ENCODE data around the gene PDE6D. TPM values are rescaled to one million over a fixed set of nuclear protein-coding genes. Genes with fewer than 3 reads are reported as not detected.

The PDE6D gene
- total RNA-seq, 1 experiment from 2014 or later = 43.8 TPM

DNA sequence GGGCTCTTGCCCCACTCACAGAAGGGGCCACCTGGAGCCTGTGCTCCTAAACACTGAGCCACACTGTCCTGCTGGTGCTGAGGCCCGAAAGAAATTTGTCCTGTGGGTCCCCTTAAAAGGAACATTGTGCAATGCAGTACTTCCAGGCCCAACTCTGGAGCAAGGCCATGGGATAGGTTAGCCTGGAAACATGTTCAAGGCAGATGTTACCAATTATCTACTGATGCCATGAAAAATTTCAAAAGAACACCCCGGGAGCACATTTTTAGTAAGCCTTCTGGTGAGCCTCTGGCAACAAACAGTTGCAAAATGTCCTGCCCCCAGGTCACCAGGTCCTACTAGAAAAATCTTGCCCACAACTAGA lies 85.1 kb downstream of the PDE6D start:
- Histone ChIP-seq H4K20me1 (ENCODE audit: low read length) (no peaks in the 10 kb centered on the region), H3K27ac (ENCODE audit: low read length) (no peak overlapping the region), H3F3A (ENCODE audit: low read length, unreplicated experiment) (no peaks in the 10 kb centered on the region), H3K9me2 (replicated peaks; ENCODE audit: low read length) (no peaks in the 10 kb centered on the region), H3K27me3 (ENCODE audit: low read length) (no peaks in the 10 kb centered on the region), H2AFZ (ENCODE audit: low read length) (no peak overlapping the region), H3K4me1 (ENCODE audit: insufficient read depth, low read length) (no peaks in the 10 kb centered on the region), H3K9me3 (ENCODE audit: low read length) (no peaks in the 10 kb centered on the region), H3K36me3 (ENCODE audit: low read depth, low read length) (no peaks in the 10 kb centered on the region), H3K4me3 (ENCODE audit: low read length) (no peak overlapping the region), H3K4me2 (ENCODE audit: low read length) (no peak overlapping the region), H3K9ac (ENCODE audit: low read length) (no peak overlapping the region), H3K79me2 (ENCODE audit: low read length) (no peaks in the 10 kb centered on the region)
- intact Hi-C loops (cut with micrococcal nuclease) = no loop called here
- no TSS peak for BruUV-seq (replicated peaks)
- ChIA-PET POLR2A (ENCODE audit: unreplicated experiment) (no interaction called here), CTCF (no interaction called here)
- ATAC-seq (no peak), DNase-seq (no peak)
- no peak for TF ChIP-seq EZH2 (IDR thresholded peaks at IDR 0.05; ENCODE audit: low read length, unreplicated experiment)
- no peak for TF ChIP-seq EZH2phosphoT487 (IDR thresholded peaks at IDR 0.05; ENCODE audit: borderline replicate concordance, low read length)
- TF ChIP-seq, protein P1, sequence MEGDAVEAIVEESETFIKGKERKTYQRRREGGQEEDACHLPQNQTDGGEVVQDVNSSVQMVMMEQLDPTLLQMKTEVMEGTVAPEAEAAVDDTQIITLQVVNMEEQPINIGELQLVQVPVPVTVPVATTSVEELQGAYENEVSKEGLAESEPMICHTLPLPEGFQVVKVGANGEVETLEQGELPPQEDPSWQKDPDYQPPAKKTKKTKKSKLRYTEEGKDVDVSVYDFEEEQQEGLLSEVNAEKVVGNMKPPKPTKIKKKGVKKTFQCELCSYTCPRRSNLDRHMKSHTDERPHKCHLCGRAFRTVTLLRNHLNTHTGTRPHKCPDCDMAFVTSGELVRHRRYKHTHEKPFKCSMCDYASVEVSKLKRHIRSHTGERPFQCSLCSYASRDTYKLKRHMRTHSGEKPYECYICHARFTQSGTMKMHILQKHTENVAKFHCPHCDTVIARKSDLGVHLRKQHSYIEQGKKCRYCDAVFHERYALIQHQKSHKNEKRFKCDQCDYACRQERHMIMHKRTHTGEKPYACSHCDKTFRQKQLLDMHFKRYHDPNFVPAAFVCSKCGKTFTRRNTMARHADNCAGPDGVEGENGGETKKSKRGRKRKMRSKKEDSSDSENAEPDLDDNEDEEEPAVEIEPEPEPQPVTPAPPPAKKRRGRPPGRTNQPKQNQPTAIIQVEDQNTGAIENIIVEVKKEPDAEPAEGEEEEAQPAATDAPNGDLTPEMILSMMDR (conservative IDR thresholded peaks at IDR 0.05; ENCODE audit: low read depth, low read length) = no peak

DNA sequence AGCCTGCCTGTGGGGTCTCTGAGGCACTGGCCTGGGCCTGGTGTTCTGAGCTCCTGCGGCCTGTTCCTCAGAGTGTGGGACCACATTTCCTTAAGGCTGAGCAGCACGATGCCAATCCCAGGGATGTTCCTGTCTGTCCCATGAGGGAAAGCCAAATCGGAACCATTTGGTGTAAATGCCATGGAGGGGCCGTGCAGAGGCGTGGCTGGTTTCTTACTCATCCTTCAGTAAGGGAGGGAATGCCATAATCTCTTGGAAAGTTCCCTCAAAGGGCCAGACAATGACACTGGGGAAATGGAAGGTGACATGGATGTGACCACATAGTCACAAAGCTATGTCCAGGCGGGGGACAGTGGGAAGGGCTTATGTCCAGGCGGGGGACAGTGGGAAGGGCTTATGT lies 87.1 kb downstream of the PDE6D start:
- ChIA-PET POLR2A (ENCODE audit: unreplicated experiment) (no interaction called here), CTCF (no interaction called here)
- H3K36me3 ChIP-seq (ENCODE audit: low read depth, low read length) = no peaks in the 10 kb centered on the region
- no peaks in the 10 kb centered on the region for H3F3A ChIP-seq (ENCODE audit: low read length, unreplicated experiment)
- no peak overlapping the region for H3K27ac ChIP-seq (ENCODE audit: low read length)
- DNase-seq (no peak), ATAC-seq (no peak)
- intact Hi-C loops (cut with micrococcal nuclease) = no loop called here
- H3K9me3 ChIP-seq (ENCODE audit: low read length) = no peaks in the 10 kb centered on the region
- no peak overlapping the region for H3K4me2 ChIP-seq (ENCODE audit: low read length)
- no peaks in the 10 kb centered on the region for H4K20me1 ChIP-seq (ENCODE audit: low read length)
- no peak overlapping the region for H2AFZ ChIP-seq (ENCODE audit: low read length)
- H3K79me2 ChIP-seq (ENCODE audit: low read length) = no peaks in the 10 kb centered on the region
- H3K9me2 ChIP-seq (replicated peaks; ENCODE audit: low read length) = no peaks in the 10 kb centered on the region
- no TSS peak for BruUV-seq (replicated peaks)
- H3K27me3 ChIP-seq (ENCODE audit: low read length) = no peaks in the 10 kb centered on the region
- no peaks in the 10 kb centered on the region for H3K4me1 ChIP-seq (ENCODE audit: insufficient read depth, low read length)
- no peak overlapping the region for H3K4me3 ChIP-seq (ENCODE audit: low read length)
- H3K9ac ChIP-seq (ENCODE audit: low read length) = no peak overlapping the region
- TF ChIP-seq, protein P1 (conservative IDR thresholded peaks at IDR 0.05; ENCODE audit: low read depth, low read length) = no peak
- no peak for TF ChIP-seq EZH2 (IDR thresholded peaks at IDR 0.05; ENCODE audit: low read length, unreplicated experiment)
- TF ChIP-seq EZH2phosphoT487 (IDR thresholded peaks at IDR 0.05; ENCODE audit: borderline replicate concordance, low read length) = no peak

DNA sequence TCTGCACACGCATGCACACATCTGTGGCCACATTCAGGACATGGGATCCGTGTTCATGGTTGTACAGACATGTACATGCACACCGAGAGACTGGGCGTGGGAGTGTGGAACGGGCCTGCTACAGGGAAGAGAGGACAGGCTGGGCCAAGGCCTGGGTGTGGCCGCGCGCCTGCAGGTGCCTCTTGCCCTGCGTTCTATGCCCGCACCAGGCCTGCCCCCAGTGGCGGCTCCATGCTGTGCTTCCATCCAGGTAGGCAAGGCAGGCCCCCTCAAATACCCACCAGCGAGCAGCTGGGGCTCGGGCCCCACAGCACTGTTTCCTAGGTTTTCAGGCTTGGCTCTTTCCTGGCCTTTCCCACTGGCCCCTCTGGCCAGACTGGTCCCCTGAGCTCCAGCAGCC lies 88.2 kb downstream of the PDE6D start:
- ATAC-seq (no peak), DNase-seq (no peak)
- no peak overlapping the region for H3K4me2 ChIP-seq (ENCODE audit: low read length)
- intact Hi-C loops (cut with micrococcal nuclease) = no loop called here
- BruUV-seq (replicated peaks) = no TSS peak
- no peaks in the 10 kb centered on the region for H4K20me1 ChIP-seq (ENCODE audit: low read length)
- ChIA-PET POLR2A (ENCODE audit: unreplicated experiment) (no interaction called here), CTCF (no interaction called here)
- TF ChIP-seq EZH2phosphoT487 (IDR thresholded peaks at IDR 0.05; ENCODE audit: borderline replicate concordance, low read length) (no peak), EZH2 (IDR thresholded peaks at IDR 0.05; ENCODE audit: low read length, unreplicated experiment) (no peak)
- TF ChIP-seq, protein P1 (conservative IDR thresholded peaks at IDR 0.05; ENCODE audit: low read depth, low read length) = no peak
- H3K36me3 ChIP-seq (ENCODE audit: low read depth, low read length) = no peaks in the 10 kb centered on the region
- H3K9me2 ChIP-seq (replicated peaks; ENCODE audit: low read length) = no peaks in the 10 kb centered on the region
- H3K27me3 ChIP-seq (ENCODE audit: low read length) = no peaks in the 10 kb centered on the region
- H3K9ac ChIP-seq (ENCODE audit: low read length) = no peak overlapping the region
- H3K4me1 ChIP-seq (ENCODE audit: insufficient read depth, low read length) = no peaks in the 10 kb centered on the region
- H3K4me3 ChIP-seq (ENCODE audit: low read length) = no peak overlapping the region
- H2AFZ ChIP-seq (ENCODE audit: low read length) = no peak overlapping the region
- no peak overlapping the region for H3K27ac ChIP-seq (ENCODE audit: low read length)
- no peaks in the 10 kb centered on the region for H3F3A ChIP-seq (ENCODE audit: low read length, unreplicated experiment)
- no peaks in the 10 kb centered on the region for H3K9me3 ChIP-seq (ENCODE audit: low read length)
- H3K79me2 ChIP-seq (ENCODE audit: low read length) = no peaks in the 10 kb centered on the region

Measured in PC-3 (cell line).